Vagina (tissue), 2 donors: ENCODE measurements around the gene GALR1. TPM values are rescaled to one million over a fixed set of nuclear protein-coding genes. Genes with fewer than 3 reads are reported as not detected.

Source experiments
- DNase-seq, 2 donors: peaks; one replicate each; pipeline ENCODE4 v3.0.0-alpha.2; 2017; ENCODE audit errors: extremely low spot score in 2 of 2
- H3K27ac ChIP-seq: fragments of 200-600 bp; sonication (generic); one replicate; pipeline ENCODE4 v1.5.1; 2019
- H3K27me3 ChIP-seq: fragments of 200-600 bp; sonication (generic); one replicate; pipeline ENCODE4 v1.5.1; 2019
- H3K36me3 ChIP-seq, 2 donors: fragments of 200-600 bp; sonication (generic); one replicate each; pipeline ENCODE4 v1.5.1; 2017 to 2019
- H3K4me1 ChIP-seq: fragments of 200-600 bp; sonication (generic); one replicate; pipeline ENCODE4 v1.5.1; 2019
- H3K4me3 ChIP-seq, 2 donors: fragments of 200-600 bp; sonication (generic); 1 replicate in 1 of 2; 2 replicates in 1 of 2; pipeline ENCODE4 v1.5.1; 2016 to 2019
- H3K9me3 ChIP-seq: fragments of 200-600 bp; sonication (generic); one replicate; pipeline ENCODE4 v1.5.1; 2019
- POLR2A ChIP-seq, 2 donors: fragments of 450-650 bp; IDR thresholded peaks; one replicate each; pipeline ENCODE4 v1.6.1; 2017; ENCODE audit warnings: antibody characterized with exemption in 2 of 2, mild to moderate bottlenecking in 2 of 2, moderate library complexity in 2 of 2
- POLR2AphosphoS5 ChIP-seq, 2 donors: sonication (generic); formaldehyde crosslinking; IDR thresholded peaks; one replicate each; pipeline ENCODE4 v1.9.0; 2017; ENCODE audit warnings: antibody characterized with exemption in 2 of 2, mild to moderate bottlenecking in 2 of 2, low read depth in 1 of 2; ENCODE audit not compliant: insufficient read depth in 1 of 2
- intact Hi-C: fragments of 100-400 bp; cut with DNase I; formaldehyde crosslinking; loops from one replicate; pipeline ENCODE4 v1.15.1; 2023
- total RNA-seq: library from RNA; depleted of rRNA; stranded (reverse); fragments of >200 nt; gene quantifications from one replicate; pipeline ENCODE4 v1.2.3, GENCODE V29; 2016
- TF ChIP-seq, protein P1 (sequence below), 3 experiments: fragments of 450-650 bp in 2 of 3; fragments of 200-600 bp in 1 of 3; sonication (generic) in 1 of 3; IDR thresholded peaks; one replicate each; pipeline ENCODE4 v1.5.1; 2017 to 2019; ENCODE audit warnings: antibody characterized with exemption in 3 of 3, mild to moderate bottlenecking in 2 of 3, moderate library complexity in 2 of 3

GALR1 gene
- total RNA-seq, 1 donor from 2014 or later = 0.98 TPM

DNA sequence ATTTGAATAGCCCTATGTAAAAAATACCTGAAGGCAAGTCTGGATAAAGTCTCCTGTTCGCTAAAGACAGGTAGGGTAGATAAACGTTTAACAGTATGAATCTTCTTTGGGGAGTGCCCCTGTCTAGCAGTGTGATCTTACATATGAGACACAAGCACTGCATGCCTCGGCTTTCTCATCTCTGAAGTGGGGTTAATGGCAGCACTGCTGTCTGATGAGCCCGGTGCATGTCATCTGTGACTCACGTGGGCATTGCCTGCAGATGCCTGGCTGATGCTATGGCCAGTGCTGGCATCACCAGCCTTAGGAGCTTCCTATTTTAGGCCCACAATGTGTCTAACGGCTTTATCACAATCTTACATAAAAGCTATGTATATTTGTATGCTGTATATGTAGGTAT lies 50.1 kb downstream of the GALR1 start:
- Histone ChIP-seq H3K27ac (no peak overlapping the region), H3K4me3 (no peak overlapping the region), H3K27me3 (no peaks in the 10 kb centered on the region), H3K4me1 (no peaks in the 10 kb centered on the region), H3K36me3 (no peaks in the 10 kb centered on the region), H3K9me3 (no peaks in the 10 kb centered on the region)
- intact Hi-C loops = no loop called here
- no peak for DNase-seq
- TF ChIP-seq POLR2A (IDR thresholded peaks at IDR 0.05) (no peak), POLR2AphosphoS5 (IDR thresholded peaks at IDR 0.05; ENCODE audit: insufficient read depth in 1 of 2, low read depth in 1 of 2) (no peak)
- TF ChIP-seq, protein P1, sequence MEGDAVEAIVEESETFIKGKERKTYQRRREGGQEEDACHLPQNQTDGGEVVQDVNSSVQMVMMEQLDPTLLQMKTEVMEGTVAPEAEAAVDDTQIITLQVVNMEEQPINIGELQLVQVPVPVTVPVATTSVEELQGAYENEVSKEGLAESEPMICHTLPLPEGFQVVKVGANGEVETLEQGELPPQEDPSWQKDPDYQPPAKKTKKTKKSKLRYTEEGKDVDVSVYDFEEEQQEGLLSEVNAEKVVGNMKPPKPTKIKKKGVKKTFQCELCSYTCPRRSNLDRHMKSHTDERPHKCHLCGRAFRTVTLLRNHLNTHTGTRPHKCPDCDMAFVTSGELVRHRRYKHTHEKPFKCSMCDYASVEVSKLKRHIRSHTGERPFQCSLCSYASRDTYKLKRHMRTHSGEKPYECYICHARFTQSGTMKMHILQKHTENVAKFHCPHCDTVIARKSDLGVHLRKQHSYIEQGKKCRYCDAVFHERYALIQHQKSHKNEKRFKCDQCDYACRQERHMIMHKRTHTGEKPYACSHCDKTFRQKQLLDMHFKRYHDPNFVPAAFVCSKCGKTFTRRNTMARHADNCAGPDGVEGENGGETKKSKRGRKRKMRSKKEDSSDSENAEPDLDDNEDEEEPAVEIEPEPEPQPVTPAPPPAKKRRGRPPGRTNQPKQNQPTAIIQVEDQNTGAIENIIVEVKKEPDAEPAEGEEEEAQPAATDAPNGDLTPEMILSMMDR (IDR thresholded peaks at IDR 0.05) = no peak

- intact Hi-C loops = no loop called here
- Histone ChIP-seq H3K27ac (no peak overlapping the region), H3K4me3 (no peak overlapping the region), H3K27me3 (no peaks in the 10 kb centered on the region), H3K9me3 (no peaks in the 10 kb centered on the region), H3K4me1 (no peaks in the 10 kb centered on the region), H3K36me3 (no peaks in the 10 kb centered on the region)
- DNase-seq = no peak
- no peak for TF ChIP-seq POLR2A (IDR thresholded peaks at IDR 0.05)
- TF ChIP-seq, protein P1 (IDR thresholded peaks at IDR 0.05) = no peak
- TF ChIP-seq POLR2AphosphoS5 (IDR thresholded peaks at IDR 0.05; ENCODE audit: insufficient read depth in 1 of 2, low read depth in 1 of 2) = no peak
Measured at GRCh38 chr18:77300579-77300978, 50.9 kb downstream of the GALR1 start.

DNA sequence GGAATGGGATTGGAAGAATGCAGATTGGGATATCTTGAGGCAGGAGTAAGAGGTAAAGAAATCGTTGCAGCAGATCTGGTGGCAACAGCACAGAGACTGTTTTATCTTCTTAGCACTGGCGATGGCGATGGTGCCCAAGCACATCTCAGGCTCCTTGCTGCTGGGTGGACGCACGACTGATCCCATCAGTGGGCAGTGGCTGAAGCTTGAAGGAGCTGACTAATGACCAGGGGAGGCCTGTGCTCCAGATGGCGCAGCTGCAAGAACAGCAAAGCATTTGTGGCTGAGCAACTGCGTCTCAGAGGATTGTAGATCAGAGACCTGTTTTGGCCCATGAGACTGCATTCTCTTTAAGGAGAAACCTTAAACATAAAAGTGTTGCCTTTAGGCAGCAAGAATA lies 54.6 kb downstream of the GALR1 start:
- Histone ChIP-seq H3K27me3 (no peaks in the 10 kb centered on the region), H3K9me3 (no peaks in the 10 kb centered on the region), H3K27ac (no peak overlapping the region), H3K36me3 (no peaks in the 10 kb centered on the region), H3K4me1 (no peaks in the 10 kb centered on the region), H3K4me3 (no peak overlapping the region)
- intact Hi-C loops = no loop called here
- DNase-seq = no peak
- TF ChIP-seq, protein P1 (IDR thresholded peaks at IDR 0.05) = no peak
- no peak for TF ChIP-seq POLR2A (IDR thresholded peaks at IDR 0.05)

GRCh38 chr18:77305676-77306075 lies 56.0 kb downstream of the GALR1 start:
- no peaks in the 10 kb centered on the region for H3K4me1 ChIP-seq
- H3K27ac ChIP-seq = no peak overlapping the region
- no peak for TF ChIP-seq POLR2A (IDR thresholded peaks at IDR 0.05)
- no peak for TF ChIP-seq POLR2AphosphoS5 (IDR thresholded peaks at IDR 0.05; ENCODE audit: insufficient read depth in 1 of 2, low read depth in 1 of 2)
- H3K36me3 ChIP-seq = no peaks in the 10 kb centered on the region
- intact Hi-C loops = no loop called here
- no peak overlapping the region for H3K4me3 ChIP-seq
- H3K9me3 ChIP-seq = no peaks in the 10 kb centered on the region
- no peaks in the 10 kb centered on the region for H3K27me3 ChIP-seq
- no peak for DNase-seq

GRCh38 chr18:77308216-77308615 lies 58.6 kb downstream of the GALR1 start:
- intact Hi-C loops = no loop called here
- H3K4me1 ChIP-seq = no peaks in the 10 kb centered on the region
- TF ChIP-seq POLR2A (IDR thresholded peaks at IDR 0.05) (no peak), POLR2AphosphoS5 (IDR thresholded peaks at IDR 0.05; ENCODE audit: insufficient read depth in 1 of 2, low read depth in 1 of 2) (no peak)
- TF ChIP-seq, protein P1 (IDR thresholded peaks at IDR 0.05) = no peak

DNA sequence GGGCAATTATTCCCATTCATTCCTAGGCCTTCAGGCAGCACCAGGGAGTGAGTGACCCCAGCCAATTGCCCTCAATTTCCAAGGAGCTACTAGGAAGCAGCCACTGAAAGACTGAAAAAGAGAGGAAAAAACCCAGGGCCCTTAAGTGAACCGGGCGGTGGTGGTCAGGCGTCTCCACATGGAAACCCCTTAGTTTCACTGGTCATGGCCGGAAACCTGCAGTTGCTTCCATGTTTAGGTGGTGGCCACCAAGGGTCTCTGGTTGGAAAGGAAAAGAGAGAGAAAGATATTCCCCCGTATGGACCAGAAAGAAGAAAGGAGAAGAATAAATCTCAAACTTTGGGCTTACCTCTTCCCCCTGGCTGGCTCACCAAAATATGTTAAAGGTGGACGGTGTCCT lies 64.9 kb downstream of the GALR1 start:
- Histone ChIP-seq H3K9me3 (no peaks in the 10 kb centered on the region), H3K4me3 (no peak overlapping the region), H3K4me1 (no peaks in the 10 kb centered on the region), H3K27me3 (no peaks in the 10 kb centered on the region), H3K36me3 (no peaks in the 10 kb centered on the region), H3K27ac (no peak overlapping the region)
- no peak for TF ChIP-seq POLR2A (IDR thresholded peaks at IDR 0.05)
- no peak for TF ChIP-seq POLR2AphosphoS5 (IDR thresholded peaks at IDR 0.05; ENCODE audit: insufficient read depth in 1 of 2, low read depth in 1 of 2)
- TF ChIP-seq, protein P1 (IDR thresholded peaks at IDR 0.05) = no peak
- intact Hi-C loops = no loop called here
- DNase-seq = no peak

More at GRCh38 chr18:77308216-77308615, 58.6 kb downstream of the GALR1 start:
- no peak for DNase-seq
- no peaks in the 10 kb centered on the region for H3K27me3 ChIP-seq
- no peaks in the 10 kb centered on the region for H3K9me3 ChIP-seq
- H3K4me3 ChIP-seq = no peak overlapping the region
- no peaks in the 10 kb centered on the region for H3K36me3 ChIP-seq
- no peak overlapping the region for H3K27ac ChIP-seq
